NCI-H1105 (cell line): ENCODE results near the gene JPT2.

Experiments used
- DNase-seq: peaks from one replicate; lab custom pipeline; 2025; lab: John Stamatoyannopoulos, UW

The JPT2 gene

GRCh38 chr16:1677942-1678499 lies at the start of gene JPT2:
Gene JPT2, plus strand, starts transcription at chr16:1678279. Its CDS starts 34 bp downstream, at chr16:1678313.
- DNase-seq: peak; percentile 91

GRCh38 chr16:1630450-1631213 lies 47.4 kb upstream of the JPT2 start:
- no peak for DNase-seq

GRCh38 chr16:1631230-1631629 lies 46.8 kb upstream of the JPT2 start:
- DNase-seq: no peak

- DNase-seq: no peak
These were observed 46.0 kb upstream of the JPT2 start for GRCh38 chr16:1631931-1632637.

- DNase-seq: no peak
These were observed 45.5 kb upstream of the JPT2 start for GRCh38 chr16:1632638-1632970.

- DNase-seq: no peak
These were observed 44.8 kb upstream of the JPT2 start for GRCh38 chr16:1633310-1633709.

GRCh38 chr16:1634541-1634940 lies 43.5 kb upstream of the JPT2 start:
- no peak for DNase-seq

- DNase-seq: no peak
These were observed 43.0 kb upstream of the JPT2 start for GRCh38 chr16:1635070-1635469.

GRCh38 chr16:1637526-1637925 lies 40.6 kb upstream of the JPT2 start:
- DNase-seq: no peak

GRCh38 chr16:1638757-1639156 lies 39.3 kb upstream of the JPT2 start:
- DNase-seq: no peak

- DNase-seq: no peak
These were observed 38.8 kb upstream of the JPT2 start for GRCh38 chr16:1639282-1639681.

- no peak for DNase-seq
These were observed 38.2 kb upstream of the JPT2 start for GRCh38 chr16:1639860-1640259.

- DNase-seq: no peak
These were observed 37.7 kb upstream of the JPT2 start for GRCh38 chr16:1640261-1640941.

GRCh38 chr16:1641261-1641660 lies 36.8 kb upstream of the JPT2 start:
- no peak for DNase-seq

GRCh38 chr16:1642148-1642547 lies 35.9 kb upstream of the JPT2 start:
- DNase-seq: no peak

- DNase-seq: no peak
These were observed 35.3 kb upstream of the JPT2 start for GRCh38 chr16:1642753-1643152.

GRCh38 chr16:1643521-1643920 lies 34.6 kb upstream of the JPT2 start:
- no peak for DNase-seq

- DNase-seq: no peak
These were observed 32.1 kb upstream of the JPT2 start for GRCh38 chr16:1645914-1646525.

- no peak for DNase-seq
These were observed 30.2 kb upstream of the JPT2 start for GRCh38 chr16:1647856-1648255.

- DNase-seq: no peak
These were observed 27.9 kb upstream of the JPT2 start for GRCh38 chr16:1650131-1650530.

- no peak for DNase-seq
These were observed 26.7 kb upstream of the JPT2 start for GRCh38 chr16:1651094-1651973.

- DNase-seq: no peak
These were observed 26.1 kb upstream of the JPT2 start for GRCh38 chr16:1651974-1652312.
